Prostate gland (tissue), 2 donors: Measurements from ENCODE around the gene JOSD1.

Source experiments
- POLR2A ChIP-seq: fragments of 450-650 bp; IDR thresholded peaks from one replicate; pipeline ENCODE4 v1.6.1; 2016; ENCODE audit warnings: antibody characterized with exemption, mild to moderate bottlenecking
- POLR2AphosphoS5 ChIP-seq: sonication (generic); formaldehyde crosslinking; IDR thresholded peaks from one replicate; pipeline ENCODE4 v1.6.1; 2017; ENCODE audit warnings: antibody characterized with exemption
- TF ChIP-seq, protein P1 (sequence below), 4 experiments: fragments of 200-600 bp in 2 of 4; fragments of 450-650 bp in 2 of 4; sonication (generic) in 2 of 4; IDR thresholded peaks; 1 replicate in 3 of 4; 2 replicates in 1 of 4; pipeline ENCODE4 v1.5.1; 2016 to 2019; ENCODE audit warnings: antibody characterized with exemption in 4 of 4, mild to moderate bottlenecking in 2 of 4, moderate library complexity in 2 of 4

GRCh38 chr22:38689651-38690050, 11.1 kb downstream of the JOSD1 start:
- TF ChIP-seq, protein P1, sequence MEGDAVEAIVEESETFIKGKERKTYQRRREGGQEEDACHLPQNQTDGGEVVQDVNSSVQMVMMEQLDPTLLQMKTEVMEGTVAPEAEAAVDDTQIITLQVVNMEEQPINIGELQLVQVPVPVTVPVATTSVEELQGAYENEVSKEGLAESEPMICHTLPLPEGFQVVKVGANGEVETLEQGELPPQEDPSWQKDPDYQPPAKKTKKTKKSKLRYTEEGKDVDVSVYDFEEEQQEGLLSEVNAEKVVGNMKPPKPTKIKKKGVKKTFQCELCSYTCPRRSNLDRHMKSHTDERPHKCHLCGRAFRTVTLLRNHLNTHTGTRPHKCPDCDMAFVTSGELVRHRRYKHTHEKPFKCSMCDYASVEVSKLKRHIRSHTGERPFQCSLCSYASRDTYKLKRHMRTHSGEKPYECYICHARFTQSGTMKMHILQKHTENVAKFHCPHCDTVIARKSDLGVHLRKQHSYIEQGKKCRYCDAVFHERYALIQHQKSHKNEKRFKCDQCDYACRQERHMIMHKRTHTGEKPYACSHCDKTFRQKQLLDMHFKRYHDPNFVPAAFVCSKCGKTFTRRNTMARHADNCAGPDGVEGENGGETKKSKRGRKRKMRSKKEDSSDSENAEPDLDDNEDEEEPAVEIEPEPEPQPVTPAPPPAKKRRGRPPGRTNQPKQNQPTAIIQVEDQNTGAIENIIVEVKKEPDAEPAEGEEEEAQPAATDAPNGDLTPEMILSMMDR (IDR thresholded peaks at IDR 0.05) = no peak
- TF ChIP-seq POLR2AphosphoS5 (no peak), POLR2A (no peak)
